Glomerular endothelial cell (primary cell): ENCODE results near the gene ACOT8. TPM values are rescaled to one million over a fixed set of nuclear protein-coding genes. Genes with fewer than 3 reads are reported as not detected.

Source experiments
- DNase-seq: peaks from one replicate; pipeline ENCODE4 v3.0.0-alpha.2; 2011; ENCODE audit warnings: low read depth, low spot score; ENCODE audit errors: extremely low read depth
- total RNA-seq: library from RNA; depleted of rRNA; stranded (reverse); fragments of >200 nt; gene quantifications from 2 replicates; pipeline ENCODE4 v1.2.3, GENCODE V29; 2015

The ACOT8 gene
- total RNA-seq, 1 donor from 2014 or later = 32.3 TPM

GRCh38 chr20:45859916-45860315, 2.7 kb upstream of the ACOT8 start:
- no peak for DNase-seq

GRCh38 chr20:45857882-45858216, 657 bp upstream of the ACOT8 start:
- DNase-seq = no peak

- no peak for DNase-seq
These were observed 3.7 kb downstream of the ACOT8 start for GRCh38 chr20:45853484-45853883.

- DNase-seq = no peak
These were observed 4.9 kb downstream of the ACOT8 start for GRCh38 chr20:45852326-45852725.

GRCh38 chr20:45851501-45851900, 5.7 kb downstream of the ACOT8 start:
- no peak for DNase-seq

- no peak for DNase-seq
These were observed 6.3 kb downstream of the ACOT8 start for GRCh38 chr20:45850926-45851325.

- no peak for DNase-seq
These were observed 7.0 kb downstream of the ACOT8 start for GRCh38 chr20:45850238-45850637.

GRCh38 chr20:45848969-45849582, 8.1 kb downstream of the ACOT8 start:
- no peak for DNase-seq

GRCh38 chr20:45848421-45848820, 8.8 kb downstream of the ACOT8 start:
- DNase-seq = no peak

- DNase-seq = no peak
These were observed 11.7 kb downstream of the ACOT8 start for GRCh38 chr20:45845452-45845851.

- no peak for DNase-seq
These were observed 13.7 kb downstream of the ACOT8 start for GRCh38 chr20:45843506-45843905.

GRCh38 chr20:45842169-45842812, 14.9 kb downstream of the ACOT8 start:
- DNase-seq = no peak

GRCh38 chr20:45841407-45842129, 15.6 kb downstream of the ACOT8 start:
- DNase-seq = no peak

- no peak for DNase-seq
These were observed 16.4 kb downstream of the ACOT8 start for GRCh38 chr20:45840700-45841198.

- DNase-seq = no peak
These were observed 20.4 kb downstream of the ACOT8 start for GRCh38 chr20:45836841-45837240.

- DNase-seq = no peak
These were observed 21.4 kb downstream of the ACOT8 start for GRCh38 chr20:45835825-45836224.

GRCh38 chr20:45835329-45835765, 21.8 kb downstream of the ACOT8 start:
- DNase-seq = no peak

- no peak for DNase-seq
These were observed 22.4 kb downstream of the ACOT8 start for GRCh38 chr20:45834797-45835161.

- DNase-seq = no peak
These were observed 23.1 kb downstream of the ACOT8 start for GRCh38 chr20:45833883-45834796.

GRCh38 chr20:45833030-45833882, 23.9 kb downstream of the ACOT8 start, which contains the start of gene SNX21:
SNX21 (plus strand) TSS chr20:45833799; CDS start chr20:45833920, 121 bp downstream.
- no peak for DNase-seq
